ENCODE results near the gene MIOX.

- no peak for TF ChIP-seq CTCF (tag by site-specific recombination; IDR thresholded peaks at IDR 0.05)
- no peak for TF ChIP-seq ZBTB44 (tag by site-specific recombination; IDR thresholded peaks at IDR 0.05)
- no peak for TF ChIP-seq REST (tag by site-specific recombination; IDR thresholded peaks at IDR 0.05)
- TF ChIP-seq ZNF513 (tag by site-specific recombination; IDR thresholded peaks at IDR 0.05), result no peak
- no peak for TF ChIP-seq KLF1 (tag by site-specific recombination; IDR thresholded peaks at IDR 0.05)
- no peak for TF ChIP-seq ZBTB7A (tag by site-specific recombination; IDR thresholded peaks at IDR 0.05; ENCODE audit: low read depth)
- TF ChIP-seq ZNF514 (tag by site-specific recombination; IDR thresholded peaks at IDR 0.05), result no peak
Observed at GRCh38 chr22:50467773-50468440, 18.8 kb upstream of the MIOX start.

Measured in HEK293 (cell line).